Type B pancreatic cell (in vitro differentiated cells): ENCODE measurements around the gene SHROOM3. TPM values are rescaled to one million over a fixed set of nuclear protein-coding genes. Genes with fewer than 3 reads are reported as not detected.
"Not testable (repeated sequence)": the region's sequence is repeated elsewhere in the genome, so short reads cannot be mapped to it uniquely, and the experiment has no call there.

ENCODE experiments used
- DNase-seq: peaks from one replicate; pipeline ENCODE4 v3.0.0; 2021; ENCODE audit warnings: mixed read lengths; ENCODE audit not compliant: unreplicated experiment; ENCODE audit errors: extremely low spot score
- H3K27ac Mint-ChIP-seq: 2 replicates; pipeline ENCODE4 v1.8.0; 2021; ENCODE audit warnings: mild to moderate bottlenecking, mixed read lengths
- H3K27me3 Mint-ChIP-seq: 2 replicates; pipeline ENCODE4 v1.8.0; 2021; ENCODE audit warnings: mixed read lengths
- H3K36me3 Mint-ChIP-seq: 2 replicates; pipeline ENCODE4 v1.8.0; 2021; ENCODE audit warnings: mixed read lengths
- H3K4me1 Mint-ChIP-seq: one replicate; pipeline ENCODE4 v1.8.0; 2021; ENCODE audit warnings: mixed read lengths; ENCODE audit not compliant: unreplicated experiment
- H3K4me3 Mint-ChIP-seq: 2 replicates; pipeline ENCODE4 v1.8.0; 2021; ENCODE audit warnings: mild to moderate bottlenecking, mixed read lengths
- H3K9me3 Mint-ChIP-seq: 2 replicates; pipeline ENCODE4 v1.8.0; 2021; ENCODE audit warnings: mixed read lengths
- CTCF ChIP-seq: fragments of 200-600 bp; sonication (generic); conservative IDR thresholded peaks from 2 replicates; pipeline ENCODE4 v1.5.0; 2021; ENCODE audit warnings: antibody characterized with exemption, mild to moderate bottlenecking
- total RNA-seq: library from RNA; stranded (reverse); gene quantifications from 2 replicates; pipeline ENCODE4 v1.2.1, GENCODE V29; 2021; ENCODE audit warnings: low replicate concordance

SHROOM3 gene
- total RNA-seq, 1 donor from 2014 or later, result 38.6 TPM

GRCh38 chr4:76607846-76608245, 172.8 kb downstream of the SHROOM3 start:
- no peak for TF ChIP-seq CTCF
- Mint-ChIP-seq H3K27me3 (no peaks in the 10 kb centered on the region), H3K9me3 (no peaks in the 10 kb centered on the region), H3K27ac (no peak overlapping the region), H3K36me3 (no peaks in the 10 kb centered on the region), H3K4me1 (peaks cover 48% of the 10 kb centered on the region), H3K4me3 (no peak overlapping the region)
- no peak for DNase-seq

- H3K4me1 Mint-ChIP-seq, result peaks cover 48% of the 10 kb centered on the region
- H3K36me3 Mint-ChIP-seq, H3K4me3 Mint-ChIP-seq, DNase-seq, H3K27ac Mint-ChIP-seq, H3K9me3 Mint-ChIP-seq, H3K27me3 Mint-ChIP-seq: not testable (repeated sequence)
Measured at GRCh38 chr4:76608549-76608948, 173.5 kb downstream of the SHROOM3 start.

- H3K4me3 Mint-ChIP-seq, result peak overlapping the region; percentile 18
- H3K27ac Mint-ChIP-seq, result peak overlapping the region; percentile 48
- no peaks in the 10 kb centered on the region for H3K27me3 Mint-ChIP-seq
- peaks cover 10% of the 10 kb centered on the region for H3K9me3 Mint-ChIP-seq
- DNase-seq, result no peak
- TF ChIP-seq CTCF, result no peak
- H3K4me1 Mint-ChIP-seq, result peaks cover 52% of the 10 kb centered on the region
- H3K36me3 Mint-ChIP-seq, result no peaks in the 10 kb centered on the region
Measured at GRCh38 chr4:76610751-76611547, 175.9 kb downstream of the SHROOM3 start.

- Mint-ChIP-seq H3K4me1 (peaks cover 54% of the 10 kb centered on the region), H3K27me3 (no peaks in the 10 kb centered on the region), H3K4me3 (no peak overlapping the region), H3K36me3 (no peaks in the 10 kb centered on the region), H3K27ac (peak overlapping the region; percentile 30), H3K9me3 (peaks cover 10% of the 10 kb centered on the region)
- no peak for DNase-seq
- no peak for TF ChIP-seq CTCF
Measured at GRCh38 chr4:76611616-76612207, 176.7 kb downstream of the SHROOM3 start.

- no peak for DNase-seq
- Mint-ChIP-seq H3K9me3 (peaks cover 10% of the 10 kb centered on the region), H3K4me3 (no peak overlapping the region), H3K27me3 (no peaks in the 10 kb centered on the region), H3K4me1 (peaks cover 49% of the 10 kb centered on the region), H3K36me3 (no peaks in the 10 kb centered on the region), H3K27ac (no peak overlapping the region)
- TF ChIP-seq CTCF, result no peak
Measured at GRCh38 chr4:76614589-76614988, 179.6 kb downstream of the SHROOM3 start.

- no peak overlapping the region for H3K27ac Mint-ChIP-seq
- H3K36me3 Mint-ChIP-seq, result no peaks in the 10 kb centered on the region
- no peak for TF ChIP-seq CTCF
- peaks cover 10% of the 10 kb centered on the region for H3K9me3 Mint-ChIP-seq
- no peaks in the 10 kb centered on the region for H3K27me3 Mint-ChIP-seq
- no peak overlapping the region for H3K4me3 Mint-ChIP-seq
- no peak for DNase-seq
- peaks cover 47% of the 10 kb centered on the region for H3K4me1 Mint-ChIP-seq
Measured at GRCh38 chr4:76615999-76616398, 181.0 kb downstream of the SHROOM3 start.
